A549 treated with DMSO at 1 μM for 4 hours (cell line): ENCODE data around the gene ATP13A5. TPM values are rescaled to one million over a fixed set of nuclear protein-coding genes. Genes with fewer than 3 reads are reported as not detected.

Source experiments
- total RNA-seq: library from RNA; stranded (reverse); fragments of 200-300 nt; extraction: Qiagen RNA extraction; gene quantifications from 5 replicates; pipeline ENCODE4 v1.2.3, GENCODE V29; 2022; ENCODE audit warnings: low read depth

The ATP13A5 gene, protein sequence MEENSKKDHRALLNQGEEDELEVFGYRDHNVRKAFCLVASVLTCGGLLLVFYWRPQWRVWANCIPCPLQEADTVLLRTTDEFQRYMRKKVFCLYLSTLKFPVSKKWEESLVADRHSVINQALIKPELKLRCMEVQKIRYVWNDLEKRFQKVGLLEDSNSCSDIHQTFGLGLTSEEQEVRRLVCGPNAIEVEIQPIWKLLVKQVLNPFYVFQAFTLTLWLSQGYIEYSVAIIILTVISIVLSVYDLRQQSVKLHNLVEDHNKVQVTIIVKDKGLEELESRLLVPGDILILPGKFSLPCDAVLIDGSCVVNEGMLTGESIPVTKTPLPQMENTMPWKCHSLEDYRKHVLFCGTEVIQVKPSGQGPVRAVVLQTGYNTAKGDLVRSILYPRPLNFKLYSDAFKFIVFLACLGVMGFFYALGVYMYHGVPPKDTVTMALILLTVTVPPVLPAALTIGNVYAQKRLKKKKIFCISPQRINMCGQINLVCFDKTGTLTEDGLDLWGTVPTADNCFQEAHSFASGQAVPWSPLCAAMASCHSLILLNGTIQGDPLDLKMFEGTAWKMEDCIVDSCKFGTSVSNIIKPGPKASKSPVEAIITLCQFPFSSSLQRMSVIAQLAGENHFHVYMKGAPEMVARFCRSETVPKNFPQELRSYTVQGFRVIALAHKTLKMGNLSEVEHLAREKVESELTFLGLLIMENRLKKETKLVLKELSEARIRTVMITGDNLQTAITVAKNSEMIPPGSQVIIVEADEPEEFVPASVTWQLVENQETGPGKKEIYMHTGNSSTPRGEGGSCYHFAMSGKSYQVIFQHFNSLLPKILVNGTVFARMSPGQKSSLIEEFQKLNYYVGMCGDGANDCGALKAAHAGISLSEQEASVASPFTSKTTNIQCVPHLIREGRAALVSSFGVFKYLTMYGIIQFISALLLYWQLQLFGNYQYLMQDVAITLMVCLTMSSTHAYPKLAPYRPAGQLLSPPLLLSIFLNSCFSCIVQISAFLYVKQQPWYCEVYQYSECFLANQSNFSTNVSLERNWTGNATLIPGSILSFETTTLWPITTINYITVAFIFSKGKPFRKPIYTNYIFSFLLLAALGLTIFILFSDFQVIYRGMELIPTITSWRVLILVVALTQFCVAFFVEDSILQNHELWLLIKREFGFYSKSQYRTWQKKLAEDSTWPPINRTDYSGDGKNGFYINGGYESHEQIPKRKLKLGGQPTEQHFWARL
- total RNA-seq = not detected in 5 replicates

DNA sequence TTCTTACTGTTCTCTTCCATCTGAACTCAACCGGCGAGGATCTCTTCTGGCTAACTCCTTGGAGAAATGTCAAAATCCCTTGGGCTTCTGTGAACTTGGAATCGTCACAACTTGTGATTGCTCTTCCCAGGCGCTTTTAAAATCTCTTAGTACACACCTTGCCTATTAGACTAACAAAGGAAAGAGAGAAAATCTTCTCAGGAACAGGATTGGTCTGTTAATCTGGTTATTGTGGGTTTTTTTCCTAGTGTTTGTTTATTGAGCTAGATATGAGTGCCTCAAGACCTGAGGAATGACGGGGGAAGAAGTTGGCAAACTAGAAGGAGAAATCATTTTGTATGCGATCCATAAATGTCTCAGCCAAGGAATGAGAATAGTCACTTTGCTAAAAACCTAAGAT lies at the start of gene ATP13A5:
ATP13A5 (minus strand) TSS at position 48 of the 400 bp plus-strand sequence; CDS start at position 20, 28 bp downstream.

DNA sequence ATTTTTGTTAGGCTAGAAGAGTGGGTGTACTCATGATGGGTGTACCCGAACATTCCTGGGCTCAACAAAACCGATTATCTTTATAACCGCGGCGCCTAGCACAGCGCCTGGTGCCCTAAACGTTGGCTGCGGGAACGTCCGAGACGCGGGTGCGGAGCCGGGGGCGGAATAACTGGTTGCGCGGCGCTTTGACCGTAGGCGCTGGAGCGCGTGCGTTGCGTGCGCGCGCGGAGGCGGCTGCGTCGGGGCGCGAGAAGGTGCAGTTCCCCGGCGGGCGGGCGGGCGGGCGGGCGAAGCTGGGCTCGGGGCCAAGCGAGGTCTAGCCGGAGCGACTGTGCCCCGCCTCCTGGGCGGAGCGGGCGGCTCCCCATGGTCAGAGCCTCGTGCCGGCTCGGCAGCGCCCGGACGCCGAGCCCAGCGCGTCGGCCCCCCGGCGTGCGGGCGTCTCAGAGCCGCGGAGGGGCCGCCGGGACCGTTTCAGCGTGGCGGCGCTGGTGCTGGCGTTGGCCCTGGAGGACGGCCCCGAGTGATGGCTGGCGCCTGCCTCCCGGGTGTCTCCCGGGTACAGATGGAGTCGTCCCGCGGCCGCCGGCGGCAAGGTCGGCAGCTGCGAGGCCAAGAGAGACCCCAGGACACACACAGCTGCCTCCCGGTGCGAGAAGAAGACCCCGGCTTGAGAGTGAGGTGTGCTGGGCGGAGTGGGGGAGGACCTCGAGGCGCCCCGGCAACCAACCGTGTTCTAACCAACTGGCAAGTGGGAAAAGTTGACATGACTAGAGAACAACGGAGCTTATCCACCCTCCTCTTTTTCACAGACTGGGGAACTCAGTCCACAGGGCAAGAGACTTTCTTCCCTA lies 137.5 kb downstream of the ATP13A5 start, which contains the start of gene PLAAT1:
PLAAT1 (plus strand) TSS at position 373 of the 857 bp plus-strand sequence. CDS start 14,429 bp downstream, outside the sequence.

Other genes starting within 250 kb of the ATP13A5 start
- 0.23 TPM in 1 of 5 replicates, not detected in the others for gene PLAAT1, start 137.5 kb downstream of the ATP13A5 start, total RNA-seq
- gene ATP13A4, start 176.1 kb upstream of the ATP13A5 start, total RNA-seq = 0.24 TPM in 1 of 5 replicates, not detected in the others
- 27.2 to 34.8 TPM (median 30.3 TPM) in 5 replicates for gene OPA1, start 214.5 kb upstream of the ATP13A5 start, total RNA-seq